Kidney glomerular epithelial cell (primary cell): ENCODE data around the gene YJEFN3.

Experiments used
- DNase-seq: peaks from one replicate; lab custom pipeline; 2025; lab: John Stamatoyannopoulos, UW

Gene YJEFN3

GRCh38 chr19:19498255-19498991, 30.3 kb upstream of the YJEFN3 start:
- DNase-seq, result no peak

- no peak for DNase-seq
These were observed 29.3 kb upstream of the YJEFN3 start for GRCh38 chr19:19499272-19499995.

- no peak for DNase-seq
These were observed 27.6 kb upstream of the YJEFN3 start for GRCh38 chr19:19500975-19501644.

- DNase-seq, result no peak
These were observed 26.9 kb upstream of the YJEFN3 start for GRCh38 chr19:19501798-19502197.

GRCh38 chr19:19502281-19502680, 26.4 kb upstream of the YJEFN3 start:
- DNase-seq, result no peak

GRCh38 chr19:19502808-19503602, 25.7 kb upstream of the YJEFN3 start:
- no peak for DNase-seq

GRCh38 chr19:19504754-19505668, 23.7 kb upstream of the YJEFN3 start:
- DNase-seq, result no peak

GRCh38 chr19:19505669-19506326, 22.9 kb upstream of the YJEFN3 start:
- DNase-seq, result no peak

- DNase-seq, result no peak
These were observed 22.1 kb upstream of the YJEFN3 start for GRCh38 chr19:19506592-19506991.

GRCh38 chr19:19507354-19507753, 21.4 kb upstream of the YJEFN3 start:
- no peak for DNase-seq

- no peak for DNase-seq
These were observed 20.5 kb upstream of the YJEFN3 start for GRCh38 chr19:19508217-19508616.

- DNase-seq, result no peak
These were observed 18.3 kb upstream of the YJEFN3 start for GRCh38 chr19:19510432-19510831.

GRCh38 chr19:19513682-19514081, 15.0 kb upstream of the YJEFN3 start:
- no peak for DNase-seq

GRCh38 chr19:19514215-19514657, 14.5 kb upstream of the YJEFN3 start:
- no peak for DNase-seq

GRCh38 chr19:19514881-19515641, 13.7 kb upstream of the YJEFN3 start, which contains the start of gene TSSK6:
TSS of gene TSSK6 (minus strand) at chr19:19515548. CDS start at chr19:19515427, 121 bp downstream.
- DNase-seq, result no peak

- peak; percentile 89 for DNase-seq
These were observed 12.8 kb upstream of the YJEFN3 start, which contains the start of gene NDUFA13 for GRCh38 chr19:19515642-19516519. TSS of gene NDUFA13 (plus strand) at chr19:19516225. CDS start at chr19:19516239, 14 bp downstream.

- no peak for DNase-seq
These were observed 11.5 kb upstream of the YJEFN3 start for GRCh38 chr19:19517235-19517619.

GRCh38 chr19:19520989-19521388, 7.7 kb upstream of the YJEFN3 start:
- DNase-seq, result no peak
